HL-60 (cell line): ENCODE results near the gene MACROD2.

Experiments
- DNase-seq, 2 experiments: peaks; one replicate each; pipeline ENCODE4 v3.0.0-alpha.2; 2010 to 2020; ENCODE audit warnings: low read depth in 1 of 2, low spot score in 1 of 2
- H3K27ac ChIP-seq: fragments of 250-450 bp; sonication (Bioruptor Pico); replicated peaks from 2 replicates; pipeline ENCODE4 v1.5.1; 2020; ENCODE audit warnings: mild to moderate bottlenecking, moderate library complexity
- H3K27me3 ChIP-seq: fragments of 250-450 bp; sonication (Bioruptor Pico); 2 replicates; pipeline ENCODE4 v1.5.1; 2021; ENCODE audit warnings: mild to moderate bottlenecking, moderate library complexity; ENCODE audit not compliant: insufficient read depth, poor library complexity, severe bottlenecking
- H3K4me3 ChIP-seq: replicated peaks from 2 replicates; pipeline ENCODE4 v1.5.1; 2011; ENCODE audit warnings: mild to moderate bottlenecking, control low read depth, low read length; ENCODE audit not compliant: insufficient read depth
- CTCF ChIP-seq: IDR thresholded peaks from one replicate; pipeline ENCODE4 v1.5.1; 2011; ENCODE audit warnings: low read length, control low read depth, inconsistent platforms; ENCODE audit not compliant: insufficient read depth
- GABPA ChIP-seq: IDR thresholded peaks from 2 replicates; pipeline ENCODE4 v1.6.1; 2012; ENCODE audit warnings: low read depth
- POLR2AphosphoS5 ChIP-seq: IDR thresholded peaks from 2 replicates; pipeline ENCODE4 v1.6.1; 2012; ENCODE audit warnings: low read depth
- REST ChIP-seq: IDR thresholded peaks from 2 replicates; pipeline ENCODE4 v1.6.1; 2012; ENCODE audit warnings: low read depth; ENCODE audit not compliant: insufficient replicate concordance
- SPI1 ChIP-seq: IDR thresholded peaks from 2 replicates; pipeline ENCODE4 v1.6.1; 2012; ENCODE audit warnings: low read depth, mild to moderate bottlenecking, borderline replicate concordance

Gene MACROD2

GRCh38 chr20:14800707-14801425 is 805.5 kb downstream of the MACROD2 start:
- DNase-seq = no peak
- TF ChIP-seq CTCF (no peak), POLR2AphosphoS5 (no peak), GABPA (no peak), SPI1 (no peak), REST (no peak)
- Histone ChIP-seq H3K27ac (no peak overlapping the region), H3K4me3 (no peak overlapping the region), H3K27me3 (no peaks in the 10 kb centered on the region)

- no peak overlapping the region for H3K4me3 ChIP-seq
- H3K27ac ChIP-seq = no peak overlapping the region
- DNase-seq = no peak
- TF ChIP-seq GABPA (no peak), REST (no peak), CTCF (no peak), SPI1 (no peak), POLR2AphosphoS5 (no peak)
- no peaks in the 10 kb centered on the region for H3K27me3 ChIP-seq
Measured at GRCh38 chr20:14801591-14802325, 806.4 kb downstream of the MACROD2 start.

- H3K27ac ChIP-seq = no peak overlapping the region
- DNase-seq = no peak
- TF ChIP-seq SPI1 (no peak), POLR2AphosphoS5 (no peak), GABPA (no peak), CTCF (no peak), REST (no peak)
- H3K27me3 ChIP-seq = no peaks in the 10 kb centered on the region
- H3K4me3 ChIP-seq = no peak overlapping the region
Measured at GRCh38 chr20:14807224-14807623, 811.9 kb downstream of the MACROD2 start.
